ENCODE data around the gene RFX6. TPM values are rescaled to one million over a fixed set of nuclear protein-coding genes. Genes with fewer than 3 reads are reported as not detected.

Gene RFX6
- total and polyA plus RNA-seq, 10 donors = not detected

- no peak for DNase-seq
- no peaks in the 10 kb centered on the region for H3K9me3 ChIP-seq
- no peak overlapping the region for H3K27ac ChIP-seq
- H3K4me3 ChIP-seq = no peak overlapping the region
- no peaks in the 10 kb centered on the region for H3K4me1 ChIP-seq
- no peaks in the 10 kb centered on the region for H3K36me3 ChIP-seq
- WGBS, 5 donors = 66 to 78% (median 73%) methylated on average over 3 of the region's 3 CpGs
- TF ChIP-seq POLR2AphosphoS5 (IDR thresholded peaks at IDR 0.05) (no peak), POLR2A (IDR thresholded peaks at IDR 0.05) (no peak), CTCF (IDR thresholded peaks at IDR 0.05 in 8 of 11, conservative IDR thresholded peaks at IDR 0.05 in 3 of 11) (no peak)
- intact Hi-C loops (cut with DNase I; ENCODE audit: low total_unique reads) = no loop called here
- H3K27me3 ChIP-seq (replicated peaks in 1 of 7) = no peaks in the 10 kb centered on the region
Observed at GRCh38 chr6:116887168-116887567, 10.1 kb downstream of the RFX6 start.

- Histone ChIP-seq H3K27ac (no peak overlapping the region), H3K36me3 (no peaks in the 10 kb centered on the region), H3K9me3 (no peaks in the 10 kb centered on the region), H3K4me3 (no peak overlapping the region), H3K27me3 (replicated peaks in 1 of 7) (no peaks in the 10 kb centered on the region), H3K4me1 (no peaks in the 10 kb centered on the region)
- 71 to 75% (median 72%) methylated on average over 1 of the region's 1 CpG for WGBS, 5 donors
- no peak for DNase-seq
- no peak for TF ChIP-seq POLR2A (IDR thresholded peaks at IDR 0.05)
- no peak for TF ChIP-seq CTCF (IDR thresholded peaks at IDR 0.05 in 8 of 11, conservative IDR thresholded peaks at IDR 0.05 in 3 of 11)
- intact Hi-C loops (cut with DNase I; ENCODE audit: low total_unique reads) = no loop called here
Observed at GRCh38 chr6:116887894-116888293, 10.9 kb downstream of the RFX6 start.

GRCh38 chr6:116888732-116889360, 11.8 kb downstream of the RFX6 start:
- H3K9me3 ChIP-seq = no peaks in the 10 kb centered on the region
- no peak for DNase-seq
- no peaks in the 10 kb centered on the region for H3K27me3 ChIP-seq (replicated peaks in 1 of 7)
- no peak overlapping the region for H3K4me3 ChIP-seq
- H3K36me3 ChIP-seq = no peaks in the 10 kb centered on the region
- H3K27ac ChIP-seq = no peak overlapping the region
- intact Hi-C loops (cut with DNase I; ENCODE audit: low total_unique reads) = no loop called here
- H3K4me1 ChIP-seq = no peaks in the 10 kb centered on the region
- TF ChIP-seq CTCF (IDR thresholded peaks at IDR 0.05 in 8 of 11, conservative IDR thresholded peaks at IDR 0.05 in 3 of 11) (no peak), POLR2AphosphoS5 (IDR thresholded peaks at IDR 0.05) (no peak), POLR2A (IDR thresholded peaks at IDR 0.05) (no peak)
- 89 to 97% (median 92%) methylated on average over 2 of the region's 2 CpGs for whole genome bisulfite sequencing, 5 donors

GRCh38 chr6:116894669-116895068, 17.6 kb downstream of the RFX6 start:
- H3K27ac ChIP-seq = no peak overlapping the region
- no peaks in the 10 kb centered on the region for H3K4me1 ChIP-seq
- intact Hi-C loops (cut with DNase I; ENCODE audit: low total_unique reads) = no loop called here
- TF ChIP-seq POLR2A (IDR thresholded peaks at IDR 0.05) (no peak), CTCF (IDR thresholded peaks at IDR 0.05 in 8 of 11, conservative IDR thresholded peaks at IDR 0.05 in 3 of 11) (no peak), POLR2AphosphoS5 (IDR thresholded peaks at IDR 0.05) (no peak)
- no peaks in the 10 kb centered on the region for H3K36me3 ChIP-seq
- no peak for DNase-seq
- H3K9me3 ChIP-seq = no peaks in the 10 kb centered on the region
- no peak overlapping the region for H3K4me3 ChIP-seq
- no peaks in the 10 kb centered on the region for H3K27me3 ChIP-seq (replicated peaks in 1 of 7)
- 74 to 90% (median 81%) methylated on average over 1 of the region's 1 CpG for WGBS, 5 donors

Measured in spleen (tissue), 11 donors.